Motor neuron (in vitro differentiated cells): ENCODE data around the gene ERN1. TPM values are rescaled to one million over a fixed set of nuclear protein-coding genes. Genes with fewer than 3 reads are reported as not detected.
A peak's percentile ranks its signal among the peaks of the same experiment; 100 is the strongest.

Experiments
- ATAC-seq, 8 experiments: fragments of 200-7000 bp; cut with Tn5 transposase; replicated peaks in 6 of 8; 2 replicates each; pipeline ENCODE4 v1.8.0; 2021; ENCODE audit warnings: mild to moderate bottlenecking in 8 of 8, moderate library complexity in 8 of 8
- H3K27ac ChIP-seq, 2 donors: fragments of 250-450 bp; sonication (Bioruptor Pico); 2 replicates each; pipeline ENCODE4 v1.9.0; 2021; ENCODE audit warnings: antibody characterized with exemption in 2 of 2, mild to moderate bottlenecking in 2 of 2, moderate library complexity in 1 of 2
- H3K4me1 ChIP-seq, 2 donors: fragments of 250-450 bp; sonication (Bioruptor Pico); replicated peaks in 1 of 2; 2 replicates each; pipeline ENCODE4 v1.6.1; 2021; ENCODE audit warnings: antibody characterized with exemption in 2 of 2, mild to moderate bottlenecking in 2 of 2, moderate library complexity in 1 of 2
- H3K4me3 ChIP-seq, 5 donors: fragments of 250-450 bp; sonication (Bioruptor Pico); 2 replicates each; pipeline ENCODE4 v1.9.0; 2021; ENCODE audit warnings: antibody characterized with exemption in 5 of 5, mild to moderate bottlenecking in 5 of 5, moderate library complexity in 4 of 5
- WGBS, 10 experiments: fragments of 450-650 bp; shearing (Covaris generic); methylation state at CpG; one replicate each; pipeline ENCODE4 v1.0.0; 2022; 5-methylcytosine and 5-hydroxymethylcytosine counted together
- in situ Hi-C, 9 experiments: fragments of 400-800 bp; cut with MboI; loops; one replicate each; pipeline ENCODE4 v1.15.0; 2021; ENCODE audit warnings: low sequenced_read_pairs in 9 of 9, low pct_unique_long_range_greater_than_20kb in 2 of 9; ENCODE audit not compliant: unreplicated experiment in 9 of 9
- total RNA-seq, 8 experiments: library from RNA; unstranded; fragments of 300-600 nt; gene quantifications; 2 replicates each; pipeline versions ENCODE4 v1.2.3 to v1.2.4, GENCODE V29; 2022

The ERN1 gene
- total RNA-seq, 8 experiments from 2014 or later = 2.3 to 10.4 (median 5.0) TPM

- Histone ChIP-seq H3K4me1 (peaks cover 0 to 3% of the 10 kb centered on the region in 2 donors), H3K4me3 (no peak overlapping the region), H3K27ac (no peak overlapping the region)
- peak in 2 of 8 experiments; percentile 12 for ATAC-seq
- in situ Hi-C loops = loop anchor here in 1 of 9 experiments (25.0 kb wide), 1 partner anchor 93 kb away; the partner anchor contains the start of genes CSHL1 and GH1
- WGBS, 10 experiments = 75 to 91% (median 88%) methylated on average over 3 to 8 of the region's 19 CpGs; no CpG with 5 or more reads in 5 of the 10 experiments
These were observed 124.8 kb downstream of the ERN1 start for GRCh38 chr17:64004903-64005733.

GRCh38 chr17:64004218-64004770, 125.7 kb downstream of the ERN1 start:
- 28 to 79% (median 67%) methylated on average over 1 to 5 of the region's 7 CpGs; no CpG with 5 or more reads in 3 of the 10 experiments for WGBS, 10 experiments
- Histone ChIP-seq H3K4me3 (no peak overlapping the region), H3K27ac (no peak overlapping the region), H3K4me1 (peaks cover 0 to 3% of the 10 kb centered on the region in 2 donors)
- in situ Hi-C loops = loop anchor here in 1 of 9 experiments (25.0 kb wide), 1 partner anchor 92 kb away; the partner anchor contains the start of genes CSHL1 and GH1
- no peak for ATAC-seq

- WGBS, 10 experiments = 40 to 91% (median 63%) methylated on average over 1 to 6 of the region's 13 CpGs; no CpG with 5 or more reads in 4 of the 10 experiments
- in situ Hi-C loops = loop anchor here in 1 of 9 experiments (25.0 kb wide), 1 partner anchor 91 kb away; the partner anchor contains the start of genes CSHL1 and GH1
These were observed 126.3 kb downstream of the ERN1 start for GRCh38 chr17:64003526-64004121.

GRCh38 chr17:64002658-64003525, 127.1 kb downstream of the ERN1 start:
- in situ Hi-C loops = loop anchor here in 1 of 9 experiments (25.0 kb wide), 1 partner anchor 91 kb away; the partner anchor contains the start of genes CSHL1 and GH1
- peaks cover 0 to 6% of the 10 kb centered on the region in 2 donors for H3K4me1 ChIP-seq

More at GRCh38 chr17:64003526-64004121, 126.3 kb downstream of the ERN1 start:
- Histone ChIP-seq H3K27ac (no peak overlapping the region), H3K4me1 (peaks cover 0 to 5% of the 10 kb centered on the region in 2 donors), H3K4me3 (no peak overlapping the region)
- ATAC-seq = no peak

GRCh38 chr17:64001763-64002529, 128.0 kb downstream of the ERN1 start:
- ATAC-seq = peak in 1 of 8 experiments; percentile 64
- Histone ChIP-seq H3K27ac (no peak overlapping the region), H3K4me3 (no peak overlapping the region), H3K4me1 (peaks cover 0 to 9% of the 10 kb centered on the region in 2 donors)
- in situ Hi-C loops = loop anchor here in 1 of 9 experiments (25.0 kb wide), 1 partner anchor 90 kb away; the partner anchor contains the start of genes CSHL1 and GH1
- 20 to 90% (median 75%) methylated on average over 1 to 5 of the region's 14 CpGs; no CpG with 5 or more reads in 6 of the 10 experiments for WGBS, 10 experiments

More at GRCh38 chr17:64002658-64003525, 127.1 kb downstream of the ERN1 start:
- Histone ChIP-seq H3K4me3 (no peak overlapping the region), H3K27ac (no peak overlapping the region)
- 40 to 98% methylated on average over 1 to 7 of the region's 22 CpGs; no CpG with 5 or more reads in 8 of the 10 experiments for WGBS, 10 experiments
- no peak for ATAC-seq

- no peak for ATAC-seq
- 50 to 80% (median 60%) methylated on average over 1 to 4 of the region's 7 CpGs; no CpG with 5 or more reads in 7 of the 10 experiments for WGBS, 10 experiments
- Histone ChIP-seq H3K27ac (no peak overlapping the region), H3K4me3 (no peak overlapping the region), H3K4me1 (peaks cover 0 to 9% of the 10 kb centered on the region in 2 donors)
- in situ Hi-C loops = loop anchor here in 1 of 9 experiments (25.0 kb wide), 1 partner anchor 89 kb away; the partner anchor contains the start of genes CSHL1 and GH1
These were observed 128.8 kb downstream of the ERN1 start for GRCh38 chr17:64001091-64001579.

- in situ Hi-C loops = loop anchor here in 1 of 9 experiments (25.0 kb wide), 1 partner anchor 88 kb away; the partner anchor contains the start of genes CSHL1 and GH1
- ATAC-seq = no peak
- H3K27ac ChIP-seq = no peak overlapping the region
- 75 to 94% (median 91%) methylated on average over 2 to 15 of the region's 25 CpGs; no CpG with 5 or more reads in 2 of the 10 experiments for WGBS, 10 experiments
- H3K4me1 ChIP-seq = peaks cover 0 to 7% of the 10 kb centered on the region in 2 donors
- no peak overlapping the region for H3K4me3 ChIP-seq
These were observed 130.0 kb downstream of the ERN1 start for GRCh38 chr17:63999680-64000531.

GRCh38 chr17:63998721-63999679, 130.9 kb downstream of the ERN1 start:
- in situ Hi-C loops = no loop called here
- 66 to 100% (median 77%) methylated on average over 1 to 6 of the region's 33 CpGs; no CpG with 5 or more reads in 4 of the 10 experiments for WGBS, 10 experiments
- H3K4me1 ChIP-seq = peaks cover 0 to 7% of the 10 kb centered on the region in 2 donors
- peak in 5 of 8 experiments; percentile 3 to 48 (median 41) for ATAC-seq
- no peak overlapping the region for H3K27ac ChIP-seq
- H3K4me3 ChIP-seq = peak overlapping the region; percentile 37 to 59 (median 51)

- in situ Hi-C loops = no loop called here
- Histone ChIP-seq H3K4me3 (peak within 1 kb of the TSS; percentile 37 to 59 (median 51)), H3K4me1 (peaks cover 0 to 7% of the 10 kb centered on the region in 2 donors), H3K27ac (no peak within 1 kb of the TSS)
- ATAC-seq = peak; percentile 84 to 97 (median 94)
- 0 to 17% (median 5%) methylated on average over 1 to 2 of the region's 43 CpGs; no CpG with 5 or more reads in 6 of the 10 experiments for WGBS, 10 experiments
These were observed 131.8 kb downstream of the ERN1 start, which contains the start of gene PRR29 for GRCh38 chr17:63998050-63998720. PRR29 (plus strand) TSS chr17:63998351; CDS start chr17:63998365, 14 bp downstream.
